ENCODE results near the gene HEY2. TPM values are rescaled to one million over a fixed set of nuclear protein-coding genes. Genes with fewer than 3 reads are reported as not detected.

The HEY2 gene
- total RNA-seq, 1 experiment from 2014 or later, result not detected

- H3K27ac ChIP-seq (ENCODE audit: low read length), result no peak overlapping the region
- intact Hi-C loops (cut with micrococcal nuclease; ENCODE audit: unreplicated experiment) (loop anchor here (5.0 kb wide), 2 partner anchors 614 to 894 kb away; partner anchors contain the start of gene TPD52L1), in situ Hi-C loops (cut with HindIII; ENCODE audit: low pct_unique_long_range_greater_than_20kb, low sequenced_read_pairs) (no loop called here)
- H3K4me3 ChIP-seq (ENCODE audit: low read depth in 2 of 2, low read length in 2 of 2), result no peak overlapping the region
- ChIA-PET CTCF (interaction anchor here (0.7 kb wide), 1 partner anchor 140 kb away, joined by 5 read pairs; no protein-coding TSS in a partner anchor), POLR2A (no interaction called here)
- peaks cover 17% of the 10 kb centered on the region; the same call in 1 of the 2 replicates for H3K27me3 ChIP-seq (ENCODE audit: control insufficient read depth, insufficient read depth, low read length)
- no peaks in the 10 kb centered on the region for H3K36me3 ChIP-seq (ENCODE audit: control insufficient read depth, insufficient read depth, low read length)
- DNase-seq (ENCODE audit: low read depth, low spot score), result no peak
- no peak for TF ChIP-seq SIN3A (IDR thresholded peaks at IDR 0.05; ENCODE audit: borderline replicate concordance, insufficient read depth, low read depth, low read length)
- TF ChIP-seq POLR2AphosphoS5 (IDR thresholded peaks at IDR 0.05; ENCODE audit: low read depth, low read length), result no peak
- no peak for ATAC-seq
- no peaks in the 10 kb centered on the region for H3K9me3 ChIP-seq (ENCODE audit: control insufficient read depth, insufficient read depth, low read depth, low read length)
- no peaks in the 10 kb centered on the region for H3K4me1 ChIP-seq (ENCODE audit: control insufficient read depth, insufficient read depth, low read length)
- no TSS peak for BruUV-seq (replicated peaks)
These were observed 17.2 kb downstream of the HEY2 start for GRCh38 chr6:125766641-125767040.

- in situ Hi-C loops (cut with HindIII; ENCODE audit: low pct_unique_long_range_greater_than_20kb, low sequenced_read_pairs) (no loop called here), intact Hi-C loops (cut with micrococcal nuclease; ENCODE audit: unreplicated experiment) (loop anchor here (1.0 to 5.0 kb wide), 3 partner anchors 455 to 897 kb away; partner anchors contain the start of gene TPD52L1)
- ATAC-seq (no peak), DNase-seq (ENCODE audit: low read depth, low spot score) (no peak)
- no peaks in the 10 kb centered on the region for H3K36me3 ChIP-seq (ENCODE audit: control insufficient read depth, insufficient read depth, low read length)
- POLR2A ChIA-PET, result no interaction called here
- no peaks in the 10 kb centered on the region for H3K9me3 ChIP-seq (ENCODE audit: control insufficient read depth, insufficient read depth, low read depth, low read length)
- no peaks in the 10 kb centered on the region for H3K4me1 ChIP-seq (ENCODE audit: control insufficient read depth, insufficient read depth, low read length)
- peaks cover 18% of the 10 kb centered on the region; the same call in 1 of the 2 replicates for H3K27me3 ChIP-seq (ENCODE audit: control insufficient read depth, insufficient read depth, low read length)
- CTCF ChIA-PET, result interaction anchor here (1.5 kb wide), 1 partner anchor 457 kb away, joined by 6 read pairs; no protein-coding TSS in a partner anchor
- no peak overlapping the region for H3K27ac ChIP-seq (ENCODE audit: low read length)
- no peak for TF ChIP-seq TCF7L2 (IDR thresholded peaks at IDR 0.05; ENCODE audit: low read depth, low read length)
- no peak for TF ChIP-seq REST (IDR thresholded peaks at IDR 0.05; ENCODE audit: insufficient read depth in 1 of 2, low read depth in 2 of 2, low read length in 1 of 2)
- TF ChIP-seq POLR2AphosphoS5 (IDR thresholded peaks at IDR 0.05; ENCODE audit: low read depth, low read length), result no peak
- no peak for TF ChIP-seq SIN3A (IDR thresholded peaks at IDR 0.05; ENCODE audit: borderline replicate concordance, insufficient read depth, low read depth, low read length)
- no peak for TF ChIP-seq CTCF (IDR thresholded peaks at IDR 0.05)
- H3K4me3 ChIP-seq (ENCODE audit: low read depth in 2 of 2, low read length in 2 of 2), result no peak overlapping the region
- no TSS peak for BruUV-seq (replicated peaks)
These were observed 19.8 kb downstream of the HEY2 start for GRCh38 chr6:125769147-125769783.
